ENCODE data around the gene ST7. TPM values are rescaled to one million over a fixed set of nuclear protein-coding genes. Genes with fewer than 3 reads are reported as not detected.
"Not testable (repeated sequence)": the region's sequence is repeated elsewhere in the genome, so short reads cannot be mapped to it uniquely, and the experiment has no call there.

ST7 gene
- total and polyA plus RNA-seq, 2 experiments from 2014 or later: 31.2 to 38.5 TPM

- Histone ChIP-seq H3K27ac (no peak overlapping the region), H3K36me3 (replicated peaks; ENCODE audit: insufficient read depth, low read depth) (no peaks in the 10 kb centered on the region), H2AFZ (no peak overlapping the region), H4K20me1 (ENCODE audit: insufficient read depth, poor library complexity, severe bottlenecking) (no peaks in the 10 kb centered on the region), H3K27me3 (no peaks in the 10 kb centered on the region), H3K4me2 (peak overlapping the region; percentile 20), H3K4me1 (ENCODE audit: insufficient read depth) (no peaks in the 10 kb centered on the region), H3K9me2 (replicated peaks; ENCODE audit: insufficient read depth) (no peaks in the 10 kb centered on the region), H3K9me3 (ENCODE audit: low read depth) (no peaks in the 10 kb centered on the region), H3K4me3 (no peak overlapping the region), H3K79me2 (no peaks in the 10 kb centered on the region)
- TF ChIP-seq EZH2 (IDR thresholded peaks at IDR 0.05; ENCODE audit: borderline replicate concordance): no peak
- TF ChIP-seq CTCF (IDR thresholded peaks at IDR 0.05; ENCODE audit: poor library complexity): peak; percentile 95
- 39% methylated on average over 25 of the region's 25 CpGs for WGBS (ENCODE audit: low lambda C conversion rate, missing lambda C conversion rate)
- DNase-seq (ENCODE audit: low spot score): peak; percentile 89
Measured at GRCh38 chr7:116929914-116930913, 23.1 kb upstream of the ST7 start.

DNA sequence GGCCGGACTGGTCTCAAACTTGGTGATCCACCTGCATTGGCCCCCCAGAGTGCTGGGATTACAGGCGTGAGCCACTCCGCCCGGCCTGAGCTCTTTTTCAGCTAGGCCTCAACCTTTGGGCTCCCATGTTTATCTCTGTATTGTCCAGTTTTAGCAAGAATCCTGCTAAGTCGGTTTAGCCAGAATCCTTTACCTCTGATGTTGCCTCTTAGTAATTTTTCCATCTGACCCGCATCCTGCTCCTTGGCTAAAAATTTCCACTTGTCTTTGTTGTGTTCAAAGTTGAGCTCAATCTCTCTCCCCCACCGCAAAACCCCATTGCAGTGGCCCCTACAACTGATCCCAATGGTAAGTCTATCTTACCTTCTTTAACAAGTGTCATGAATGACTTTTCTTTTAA, 20.7 kb upstream of the ST7 start:
- Histone ChIP-seq H2AFZ (no peak overlapping the region), H3K9me3 (ENCODE audit: low read depth) (no peaks in the 10 kb centered on the region), H3K4me2 (no peak overlapping the region), H3K9me2 (replicated peaks; ENCODE audit: insufficient read depth) (no peaks in the 10 kb centered on the region), H4K20me1 (ENCODE audit: insufficient read depth, poor library complexity, severe bottlenecking) (no peaks in the 10 kb centered on the region), H3K27ac (no peak overlapping the region), H3K4me1 (ENCODE audit: insufficient read depth) (no peaks in the 10 kb centered on the region), H3K4me3 (no peak overlapping the region), H3K79me2 (no peaks in the 10 kb centered on the region), H3K36me3 (replicated peaks; ENCODE audit: insufficient read depth, low read depth) (no peaks in the 10 kb centered on the region), H3K27me3 (no peaks in the 10 kb centered on the region)
- 99% methylated on average over 7 of the region's 7 CpGs for WGBS (ENCODE audit: low lambda C conversion rate, missing lambda C conversion rate)
- no peak for DNase-seq (ENCODE audit: low spot score)
- TF ChIP-seq EZH2 (IDR thresholded peaks at IDR 0.05; ENCODE audit: borderline replicate concordance): no peak

- no peak overlapping the region for H3K4me2 ChIP-seq
- H3K9me2 ChIP-seq (replicated peaks; ENCODE audit: insufficient read depth): no peaks in the 10 kb centered on the region
- H4K20me1 ChIP-seq (ENCODE audit: insufficient read depth, poor library complexity, severe bottlenecking): no peaks in the 10 kb centered on the region
- no peaks in the 10 kb centered on the region for H3K9me3 ChIP-seq (ENCODE audit: low read depth)
- H3K4me1 ChIP-seq (ENCODE audit: insufficient read depth): no peaks in the 10 kb centered on the region
- H3K4me3 ChIP-seq: no peak overlapping the region
- no peaks in the 10 kb centered on the region for H3K36me3 ChIP-seq (replicated peaks; ENCODE audit: insufficient read depth, low read depth)
- H3K27me3 ChIP-seq: no peaks in the 10 kb centered on the region
- no peak overlapping the region for H2AFZ ChIP-seq
- 100% methylated on average over 3 of the region's 3 CpGs for WGBS (ENCODE audit: low lambda C conversion rate, missing lambda C conversion rate)
- TF ChIP-seq CTCF (IDR thresholded peaks at IDR 0.05; ENCODE audit: poor library complexity) (no peak), EZH2 (IDR thresholded peaks at IDR 0.05; ENCODE audit: borderline replicate concordance) (no peak), EZH2phosphoT487 (IDR thresholded peaks at IDR 0.05; ENCODE audit: low read depth, severe bottlenecking, unreplicated experiment) (no peak)
- no peaks in the 10 kb centered on the region for H3K79me2 ChIP-seq
- no peak overlapping the region for H3K27ac ChIP-seq
- no peak for DNase-seq (ENCODE audit: low spot score)
Measured at GRCh38 chr7:116933465-116933864, 19.8 kb upstream of the ST7 start.

DNA sequence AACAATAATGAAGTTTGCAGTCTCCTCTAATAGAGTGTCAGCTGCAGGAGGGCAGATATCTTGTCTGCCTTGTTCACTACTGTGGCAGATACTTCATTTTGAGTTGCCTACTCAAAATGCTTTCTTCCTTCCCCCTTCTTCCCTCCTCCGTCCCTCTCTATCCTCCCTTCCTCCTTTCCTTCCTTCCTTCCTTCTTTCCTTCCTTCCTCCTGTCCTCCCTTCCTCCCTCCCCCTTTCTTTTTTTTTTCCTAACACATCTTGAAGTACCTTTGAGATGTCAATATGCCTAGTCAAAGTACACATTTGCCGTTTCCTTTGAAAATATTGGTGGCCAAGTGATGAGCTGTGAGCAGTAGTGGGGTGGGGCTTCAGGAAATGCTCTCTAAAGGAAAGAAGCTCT, 18.7 kb upstream of the ST7 start:
- no peak overlapping the region for H3K27ac ChIP-seq
- H3K4me3 ChIP-seq: no peak overlapping the region
- no peaks in the 10 kb centered on the region for H4K20me1 ChIP-seq (ENCODE audit: insufficient read depth, poor library complexity, severe bottlenecking)
- no peak overlapping the region for H3K4me2 ChIP-seq
- no peaks in the 10 kb centered on the region for H3K4me1 ChIP-seq (ENCODE audit: insufficient read depth)
- no peaks in the 10 kb centered on the region for H3K27me3 ChIP-seq
- H3K9me2 ChIP-seq (replicated peaks; ENCODE audit: insufficient read depth): no peaks in the 10 kb centered on the region
- no peak overlapping the region for H2AFZ ChIP-seq
- WGBS (ENCODE audit: low lambda C conversion rate, missing lambda C conversion rate): 89% methylated on average over 2 of the region's 2 CpGs
- no peak for TF ChIP-seq CTCF (IDR thresholded peaks at IDR 0.05; ENCODE audit: poor library complexity)
- no peak for TF ChIP-seq EZH2phosphoT487 (IDR thresholded peaks at IDR 0.05; ENCODE audit: low read depth, severe bottlenecking, unreplicated experiment)
- TF ChIP-seq EZH2 (IDR thresholded peaks at IDR 0.05; ENCODE audit: borderline replicate concordance): no peak
- H3K9me3 ChIP-seq (ENCODE audit: low read depth): no peaks in the 10 kb centered on the region
- no peaks in the 10 kb centered on the region for H3K79me2 ChIP-seq
- no peak for DNase-seq (ENCODE audit: low spot score)
- no peaks in the 10 kb centered on the region for H3K36me3 ChIP-seq (replicated peaks; ENCODE audit: insufficient read depth, low read depth)

- not testable (repeated sequence) for DNase-seq (ENCODE audit: low spot score); H3K36me3 ChIP-seq (replicated peaks; ENCODE audit: insufficient read depth, low read depth); H4K20me1 ChIP-seq (ENCODE audit: insufficient read depth, poor library complexity, severe bottlenecking); H3K4me2 ChIP-seq; H2AFZ ChIP-seq; H3K27me3 ChIP-seq; H3K9me2 ChIP-seq (replicated peaks; ENCODE audit: insufficient read depth); H3K27ac ChIP-seq; H3K4me3 ChIP-seq; H3K4me1 ChIP-seq (ENCODE audit: insufficient read depth); H3K9me3 ChIP-seq (ENCODE audit: low read depth); H3K79me2 ChIP-seq
- 82% methylated on average over 4 of the region's 4 CpGs for WGBS (ENCODE audit: low lambda C conversion rate, missing lambda C conversion rate)
Measured at GRCh38 chr7:116936844-116937243, 16.5 kb upstream of the ST7 start.

Measured in hepatocyte (in vitro differentiated cells).